ENCODE data around the gene PEDS1. TPM values are rescaled to one million over a fixed set of nuclear protein-coding genes. Genes with fewer than 3 reads are reported as not detected.
"Not testable (repeated sequence)": the region's sequence is repeated elsewhere in the genome, so short reads cannot be mapped to it uniquely, and the experiment has no call there.

Gene PEDS1
- total RNA-seq, 2 experiments from 2014 or later = 17.4 to 19.3 TPM

DNA sequence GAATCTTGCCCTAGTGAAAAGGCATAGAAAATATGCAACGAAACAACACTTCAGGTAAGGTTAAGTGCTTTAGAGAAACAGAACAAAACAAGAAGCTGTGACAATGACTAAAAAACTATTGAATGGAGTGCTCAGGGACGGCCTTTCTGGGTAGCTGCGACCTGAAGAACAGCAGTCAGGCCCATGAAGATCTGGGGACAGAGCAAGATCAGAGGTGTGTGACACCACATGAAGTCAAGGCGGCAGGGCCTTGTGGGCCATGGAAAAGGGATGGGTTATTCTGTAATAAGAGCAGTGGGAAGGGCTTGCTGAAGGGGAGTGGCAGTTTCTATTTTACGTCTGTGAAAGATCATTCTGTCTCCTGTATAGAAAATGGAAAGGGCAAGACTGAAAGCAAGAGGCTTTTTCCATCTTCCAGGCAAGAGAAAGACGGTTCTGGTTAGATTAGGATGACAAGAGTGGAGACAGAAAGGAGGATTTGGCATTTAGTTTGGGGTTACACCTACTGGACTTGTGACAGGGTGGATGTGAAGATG is 45.7 kb downstream of the PEDS1 start:
- H3K27me3 Mint-ChIP-seq = no peaks in the 10 kb centered on the region
- peaks cover 58% of the 10 kb centered on the region for H3K36me3 Mint-ChIP-seq
- no peak for DNase-seq

GRCh38 chr20:50107086-50107660 is 46.4 kb downstream of the PEDS1 start:
- DNase-seq = no peak
- Mint-ChIP-seq H3K4me3 (no peak overlapping the region), H3K4me1 (peaks cover 74% of the 10 kb centered on the region), H3K27ac (peak overlapping the region; percentile 77), H3K36me3 (peaks cover 56% of the 10 kb centered on the region), H3K27me3 (no peaks in the 10 kb centered on the region), H3K9me3 (no peaks in the 10 kb centered on the region)

More for the DNA sequence above, 45.7 kb downstream of the PEDS1 start:
- no peaks in the 10 kb centered on the region for H3K9me3 Mint-ChIP-seq
- H3K4me1 Mint-ChIP-seq = peaks cover 71% of the 10 kb centered on the region
- H3K4me3 Mint-ChIP-seq = no peak overlapping the region
- peak overlapping the region; percentile 70 for H3K27ac Mint-ChIP-seq

DNA sequence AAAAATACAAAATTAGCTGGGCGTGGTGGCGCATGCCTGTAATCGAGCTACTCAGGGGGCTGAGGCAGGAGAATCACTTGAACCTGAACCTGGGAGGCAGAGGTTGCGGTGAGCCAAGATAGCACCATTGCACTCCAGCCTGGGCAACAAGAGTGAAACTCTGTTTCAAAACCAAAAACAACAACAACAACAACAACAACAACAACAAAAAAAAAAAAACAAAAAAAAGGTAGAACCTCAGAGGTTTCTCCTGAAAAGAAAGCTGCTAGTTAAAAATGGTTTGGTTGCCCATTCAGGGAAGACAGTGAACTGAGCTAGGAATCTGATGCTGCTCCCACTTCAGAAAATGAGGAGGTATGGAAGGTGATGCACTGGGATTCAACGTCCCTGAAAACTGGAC is 46.9 kb downstream of the PEDS1 start:
- not testable (repeated sequence) for H3K27ac Mint-ChIP-seq, H3K4me3 Mint-ChIP-seq, DNase-seq, H3K9me3 Mint-ChIP-seq, H3K27me3 Mint-ChIP-seq
- Mint-ChIP-seq H3K36me3 (peaks cover 56% of the 10 kb centered on the region), H3K4me1 (peaks cover 74% of the 10 kb centered on the region)

Other genes starting within 250 kb of the PEDS1 start
- 10 to 100 TPM; 11.2 to 11.6 TPM for gene SPATA2, start 238.2 kb downstream of the PEDS1 start, total RNA-seq
- 10 to 100 TPM; 61.5 to 70.7 TPM for gene RNF114, start 217.3 kb downstream of the PEDS1 start, total RNA-seq
- under 1 TPM; 0.82 to 0.93 TPM for gene SNAI1, start 170.7 kb downstream of the PEDS1 start, total RNA-seq
- gene UBE2V1, start 40.6 kb downstream of the PEDS1 start, total RNA-seq = 100 to 1,000 TPM; 150 to 156 TPM
- gene CEBPB, start 37.1 kb upstream of the PEDS1 start, total RNA-seq = 10 to 100 TPM; 36.4 to 37.7 TPM